PFSK-1 (cell line): ENCODE measurements around the gene LHX3.

Experiments used
- FOXP2 ChIP-seq: optimal IDR thresholded peaks from 2 replicates; pipeline ENCODE3; 2011; ENCODE audit warnings: borderline replicate concordance, control low read depth, inconsistent platforms; ENCODE audit not compliant: insufficient read depth; ENCODE audit errors: extremely low read length, extremely low read depth
- POLR2AphosphoS5 ChIP-seq: IDR thresholded peaks from 2 replicates; pipeline ENCODE4 v1.6.1; 2012; ENCODE audit warnings: low read depth, mild to moderate bottlenecking, control low read depth, low read length, moderate library complexity
- REST ChIP-seq, 2 experiments: IDR thresholded peaks; 2 replicates each; pipeline versions ENCODE4 v1.6.1 to v1.8.0; 2011 to 2012; ENCODE audit warnings: low read depth in 2 of 2, low read length in 2 of 2, control low read depth in 1 of 2, inconsistent platforms in 1 of 2, mild to moderate bottlenecking in 1 of 2, moderate library complexity in 1 of 2; ENCODE audit not compliant: insufficient read depth in 1 of 2
- SIN3A ChIP-seq: IDR thresholded peaks from 2 replicates; pipeline ENCODE4 v1.6.1; 2012; ENCODE audit warnings: mild to moderate bottlenecking, low read length, moderate library complexity, borderline replicate concordance; ENCODE audit not compliant: insufficient read depth
- TAF1 ChIP-seq: IDR thresholded peaks from 2 replicates; pipeline ENCODE4 v1.6.1; 2012; ENCODE audit warnings: low read length, control low read depth, borderline replicate concordance; ENCODE audit not compliant: insufficient read depth

LHX3 gene

GRCh38 chr9:136159851-136160250 is 45.1 kb downstream of the LHX3 start:
- TF ChIP-seq TAF1 (no peak), POLR2AphosphoS5 (no peak), SIN3A (no peak), REST (IDR thresholded peaks at IDR 0.05; ENCODE audit: insufficient read depth in 1 of 2, low read depth in 2 of 2, low read length in 2 of 2) (no peak)

GRCh38 chr9:136157477-136158265 is 47.3 kb downstream of the LHX3 start:
- TF ChIP-seq REST (IDR thresholded peaks at IDR 0.05; ENCODE audit: insufficient read depth in 1 of 2, low read depth in 2 of 2, low read length in 2 of 2) (no peak), FOXP2 (no peak), POLR2AphosphoS5 (no peak), SIN3A (no peak), TAF1 (no peak)

GRCh38 chr9:136156209-136157120 is 48.5 kb downstream of the LHX3 start:
- TF ChIP-seq TAF1 (no peak), FOXP2 (no peak), REST (IDR thresholded peaks at IDR 0.05; ENCODE audit: insufficient read depth in 1 of 2, low read depth in 2 of 2, low read length in 2 of 2) (no peak), POLR2AphosphoS5 (no peak)

- TF ChIP-seq REST (IDR thresholded peaks at IDR 0.05; ENCODE audit: insufficient read depth in 1 of 2, low read depth in 2 of 2, low read length in 2 of 2) = no peak
- TF ChIP-seq SIN3A = no peak
- TF ChIP-seq POLR2AphosphoS5 = no peak
- TF ChIP-seq FOXP2 = no peak
- no peak for TF ChIP-seq TAF1
Observed at GRCh38 chr9:136155576-136155975, 49.4 kb downstream of the LHX3 start.
